Calu3 (cell line): Measurements from ENCODE around the gene GUCA1C. TPM values are rescaled to one million over a fixed set of nuclear protein-coding genes. Genes with fewer than 3 reads are reported as not detected.

Experiments used
- BruUV-seq: library from RNA; stranded (reverse); fragments of 400-500 nt; replicated peaks from 2 replicates; lab custom pipeline; 2021; lab: Mats Ljungman, UMichigan
- CTCF ChIA-PET: fragments of 300-600 bp; sonication (Branson Sonifier 250); formaldehyde crosslinking; loops from one replicate; lab custom pipeline; 2022; ENCODE audit warnings: antibody characterized with exemption; lab: Charles Lee
- DNase-seq: peaks from one replicate; pipeline ENCODE4 v3.0.0; 2022
- H3K27ac Mint-ChIP-seq: one replicate; pipeline ENCODE4 v1.8.0; 2022; ENCODE audit warnings: mixed read lengths; ENCODE audit not compliant: unreplicated experiment
- H3K27me3 Mint-ChIP-seq: one replicate; pipeline ENCODE4 v1.8.0; 2022; ENCODE audit warnings: mixed read lengths; ENCODE audit not compliant: unreplicated experiment
- H3K36me3 Mint-ChIP-seq: one replicate; pipeline ENCODE4 v1.8.0; 2022; ENCODE audit warnings: mild to moderate bottlenecking, moderate library complexity, mixed read lengths; ENCODE audit not compliant: insufficient read depth, unreplicated experiment
- H3K4me1 Mint-ChIP-seq: one replicate; pipeline ENCODE4 v1.8.0; 2022; ENCODE audit warnings: mild to moderate bottlenecking, low read depth, mixed read lengths; ENCODE audit not compliant: unreplicated experiment
- H3K4me3 Mint-ChIP-seq: one replicate; pipeline ENCODE4 v1.8.0; 2022; ENCODE audit warnings: mild to moderate bottlenecking, low read depth, moderate library complexity, mixed read lengths; ENCODE audit not compliant: unreplicated experiment
- H3K9me3 Mint-ChIP-seq: one replicate; pipeline ENCODE4 v1.8.0; 2022; ENCODE audit warnings: low read depth, mixed read lengths; ENCODE audit not compliant: unreplicated experiment
- intact Hi-C: fragments of 100-400 bp; cut with micrococcal nuclease; formaldehyde crosslinking; loops from one replicate; pipeline ENCODE4 v1.10.0; 2022; ENCODE audit not compliant: unreplicated experiment
- total RNA-seq: library from RNA; stranded (reverse); gene quantifications from 2 replicates; pipeline ENCODE4 v1.2.3, GENCODE V29; 2022
- TF ChIP-seq, protein P1 (sequence below): fragments of 200-600 bp; IDR thresholded peaks from one replicate; pipeline ENCODE4 v1.8.0; 2022; ENCODE audit warnings: antibody characterized with exemption; ENCODE audit not compliant: unreplicated experiment

Gene GUCA1C
- total RNA-seq, 1 experiment from 2014 or later = not detected

DNA sequence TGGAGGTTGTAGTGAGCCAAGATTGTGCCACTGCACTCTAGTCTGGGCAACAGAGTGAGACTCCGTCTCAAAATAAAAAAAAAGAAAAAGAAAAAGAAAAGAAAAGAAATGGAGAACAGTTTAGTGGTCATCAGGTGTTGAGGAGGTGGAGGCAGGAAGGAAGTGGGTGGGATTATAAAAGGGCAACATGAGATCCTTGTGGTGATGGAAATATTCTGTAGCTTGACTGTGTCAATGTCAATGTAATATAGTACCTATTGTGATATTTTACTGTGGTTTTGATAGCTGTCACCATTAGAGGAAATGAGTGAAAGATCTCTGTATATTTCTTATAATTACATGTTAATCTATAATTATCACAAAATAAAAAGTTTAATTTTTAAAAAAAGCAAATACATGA, 70.3 kb downstream of the GUCA1C start:
- intact Hi-C loops = no loop called here
- CTCF ChIA-PET = no interaction called here
- TF ChIP-seq, protein P1, sequence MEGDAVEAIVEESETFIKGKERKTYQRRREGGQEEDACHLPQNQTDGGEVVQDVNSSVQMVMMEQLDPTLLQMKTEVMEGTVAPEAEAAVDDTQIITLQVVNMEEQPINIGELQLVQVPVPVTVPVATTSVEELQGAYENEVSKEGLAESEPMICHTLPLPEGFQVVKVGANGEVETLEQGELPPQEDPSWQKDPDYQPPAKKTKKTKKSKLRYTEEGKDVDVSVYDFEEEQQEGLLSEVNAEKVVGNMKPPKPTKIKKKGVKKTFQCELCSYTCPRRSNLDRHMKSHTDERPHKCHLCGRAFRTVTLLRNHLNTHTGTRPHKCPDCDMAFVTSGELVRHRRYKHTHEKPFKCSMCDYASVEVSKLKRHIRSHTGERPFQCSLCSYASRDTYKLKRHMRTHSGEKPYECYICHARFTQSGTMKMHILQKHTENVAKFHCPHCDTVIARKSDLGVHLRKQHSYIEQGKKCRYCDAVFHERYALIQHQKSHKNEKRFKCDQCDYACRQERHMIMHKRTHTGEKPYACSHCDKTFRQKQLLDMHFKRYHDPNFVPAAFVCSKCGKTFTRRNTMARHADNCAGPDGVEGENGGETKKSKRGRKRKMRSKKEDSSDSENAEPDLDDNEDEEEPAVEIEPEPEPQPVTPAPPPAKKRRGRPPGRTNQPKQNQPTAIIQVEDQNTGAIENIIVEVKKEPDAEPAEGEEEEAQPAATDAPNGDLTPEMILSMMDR = no peak
- no peak for DNase-seq
- H3K4me1 Mint-ChIP-seq = no peaks in the 10 kb centered on the region
- no peak overlapping the region for H3K4me3 Mint-ChIP-seq
- BruUV-seq = no TSS peak
- H3K9me3 Mint-ChIP-seq = no peaks in the 10 kb centered on the region
- H3K36me3 Mint-ChIP-seq = no peaks in the 10 kb centered on the region
- no peaks in the 10 kb centered on the region for H3K27me3 Mint-ChIP-seq
- H3K27ac Mint-ChIP-seq = no peak overlapping the region

DNA sequence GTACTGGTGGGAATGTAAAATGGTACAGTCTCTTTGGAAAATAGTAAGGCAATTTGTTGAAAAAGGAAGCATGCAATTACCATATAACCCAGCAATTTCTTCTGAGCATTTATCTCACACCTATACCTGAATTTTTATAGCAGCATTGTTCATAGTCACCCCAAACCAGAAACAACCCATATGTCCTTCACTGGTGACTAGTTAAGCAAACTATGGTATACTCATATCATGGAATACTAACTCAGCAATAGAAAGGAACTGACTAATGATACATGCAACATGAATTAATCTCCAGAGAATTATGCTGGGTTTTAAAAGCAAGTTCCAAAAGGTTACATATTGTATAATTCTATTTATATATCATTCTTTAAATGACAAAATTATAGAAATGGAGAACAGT, 70.9 kb downstream of the GUCA1C start:
- Mint-ChIP-seq H3K36me3 (no peaks in the 10 kb centered on the region), H3K9me3 (no peaks in the 10 kb centered on the region), H3K27me3 (no peaks in the 10 kb centered on the region), H3K4me3 (no peak overlapping the region), H3K27ac (no peak overlapping the region), H3K4me1 (no peaks in the 10 kb centered on the region)
- CTCF ChIA-PET = no interaction called here
- BruUV-seq = no TSS peak
- DNase-seq = no peak
- TF ChIP-seq, protein P1 = no peak
- intact Hi-C loops = no loop called here

DNA sequence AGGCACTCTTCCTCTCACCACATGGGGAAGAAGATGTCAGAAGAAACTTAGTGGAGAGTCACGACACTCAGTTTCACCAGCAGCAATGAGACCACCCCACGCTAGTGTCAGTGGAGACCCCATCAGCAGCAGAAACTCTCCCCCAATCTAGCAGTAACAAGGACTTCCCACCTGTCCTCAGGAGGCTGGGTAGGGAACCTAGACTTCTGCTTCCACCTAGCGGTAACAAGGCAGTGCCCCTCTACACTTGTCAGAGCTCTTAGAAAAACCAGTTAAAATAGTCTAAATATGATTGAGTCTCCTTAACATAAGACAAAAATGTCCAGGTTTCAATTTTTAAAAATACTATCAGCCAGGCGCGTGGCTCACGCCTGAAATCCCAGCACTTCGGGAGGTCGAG, 73.8 kb downstream of the GUCA1C start:
- intact Hi-C loops = no loop called here
- DNase-seq = no peak
- BruUV-seq = no TSS peak
- H3K4me1 Mint-ChIP-seq = no peaks in the 10 kb centered on the region
- no peaks in the 10 kb centered on the region for H3K36me3 Mint-ChIP-seq
- H3K4me3 Mint-ChIP-seq = no peak overlapping the region
- CTCF ChIA-PET = interaction anchor here (0.6 kb wide), 2 partner anchors 31 to 217 kb away, joined by 3 to 6 read pairs; no protein-coding TSS in a partner anchor
- no peak overlapping the region for H3K27ac Mint-ChIP-seq
- no peaks in the 10 kb centered on the region for H3K9me3 Mint-ChIP-seq
- H3K27me3 Mint-ChIP-seq = no peaks in the 10 kb centered on the region
- TF ChIP-seq, protein P1 = no peak

DNA sequence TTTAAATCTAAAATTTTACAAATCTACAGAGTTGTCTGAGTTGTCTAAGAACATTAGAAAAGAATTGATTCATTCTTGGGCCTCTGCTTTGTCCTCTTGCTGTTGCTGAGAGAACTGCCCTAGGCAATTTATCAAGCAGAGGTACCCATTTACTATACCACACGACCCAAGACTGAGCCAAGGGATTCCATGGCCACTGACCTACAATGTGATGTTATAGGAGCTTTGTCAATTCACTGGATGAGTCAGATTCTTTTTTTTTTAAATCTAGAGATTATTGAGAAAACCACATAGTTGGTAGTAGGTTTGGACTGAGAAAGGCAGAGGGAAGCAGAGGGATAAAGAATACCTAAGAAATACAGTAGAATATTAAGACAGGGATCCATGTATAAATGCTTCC, 75.8 kb downstream of the GUCA1C start:
- DNase-seq = no peak
- H3K4me1 Mint-ChIP-seq = no peaks in the 10 kb centered on the region
- H3K9me3 Mint-ChIP-seq = no peaks in the 10 kb centered on the region
- no peak overlapping the region for H3K27ac Mint-ChIP-seq
- TF ChIP-seq, protein P1 = no peak
- intact Hi-C loops = no loop called here
- no peaks in the 10 kb centered on the region for H3K36me3 Mint-ChIP-seq
- no TSS peak for BruUV-seq
- no peak overlapping the region for H3K4me3 Mint-ChIP-seq
- H3K27me3 Mint-ChIP-seq = no peaks in the 10 kb centered on the region
- CTCF ChIA-PET = no interaction called here
